ENCODE data around the gene INO80.
"Not testable (repeated sequence)": the region's sequence is repeated elsewhere in the genome, so short reads cannot be mapped to it uniquely, and the experiment has no call there.

INO80 gene, protein sequence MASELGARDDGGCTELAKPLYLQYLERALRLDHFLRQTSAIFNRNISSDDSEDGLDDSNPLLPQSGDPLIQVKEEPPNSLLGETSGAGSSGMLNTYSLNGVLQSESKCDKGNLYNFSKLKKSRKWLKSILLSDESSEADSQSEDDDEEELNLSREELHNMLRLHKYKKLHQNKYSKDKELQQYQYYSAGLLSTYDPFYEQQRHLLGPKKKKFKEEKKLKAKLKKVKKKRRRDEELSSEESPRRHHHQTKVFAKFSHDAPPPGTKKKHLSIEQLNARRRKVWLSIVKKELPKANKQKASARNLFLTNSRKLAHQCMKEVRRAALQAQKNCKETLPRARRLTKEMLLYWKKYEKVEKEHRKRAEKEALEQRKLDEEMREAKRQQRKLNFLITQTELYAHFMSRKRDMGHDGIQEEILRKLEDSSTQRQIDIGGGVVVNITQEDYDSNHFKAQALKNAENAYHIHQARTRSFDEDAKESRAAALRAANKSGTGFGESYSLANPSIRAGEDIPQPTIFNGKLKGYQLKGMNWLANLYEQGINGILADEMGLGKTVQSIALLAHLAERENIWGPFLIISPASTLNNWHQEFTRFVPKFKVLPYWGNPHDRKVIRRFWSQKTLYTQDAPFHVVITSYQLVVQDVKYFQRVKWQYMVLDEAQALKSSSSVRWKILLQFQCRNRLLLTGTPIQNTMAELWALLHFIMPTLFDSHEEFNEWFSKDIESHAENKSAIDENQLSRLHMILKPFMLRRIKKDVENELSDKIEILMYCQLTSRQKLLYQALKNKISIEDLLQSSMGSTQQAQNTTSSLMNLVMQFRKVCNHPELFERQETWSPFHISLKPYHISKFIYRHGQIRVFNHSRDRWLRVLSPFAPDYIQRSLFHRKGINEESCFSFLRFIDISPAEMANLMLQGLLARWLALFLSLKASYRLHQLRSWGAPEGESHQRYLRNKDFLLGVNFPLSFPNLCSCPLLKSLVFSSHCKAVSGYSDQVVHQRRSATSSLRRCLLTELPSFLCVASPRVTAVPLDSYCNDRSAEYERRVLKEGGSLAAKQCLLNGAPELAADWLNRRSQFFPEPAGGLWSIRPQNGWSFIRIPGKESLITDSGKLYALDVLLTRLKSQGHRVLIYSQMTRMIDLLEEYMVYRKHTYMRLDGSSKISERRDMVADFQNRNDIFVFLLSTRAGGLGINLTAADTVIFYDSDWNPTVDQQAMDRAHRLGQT (N-terminal part only)

DNA sequence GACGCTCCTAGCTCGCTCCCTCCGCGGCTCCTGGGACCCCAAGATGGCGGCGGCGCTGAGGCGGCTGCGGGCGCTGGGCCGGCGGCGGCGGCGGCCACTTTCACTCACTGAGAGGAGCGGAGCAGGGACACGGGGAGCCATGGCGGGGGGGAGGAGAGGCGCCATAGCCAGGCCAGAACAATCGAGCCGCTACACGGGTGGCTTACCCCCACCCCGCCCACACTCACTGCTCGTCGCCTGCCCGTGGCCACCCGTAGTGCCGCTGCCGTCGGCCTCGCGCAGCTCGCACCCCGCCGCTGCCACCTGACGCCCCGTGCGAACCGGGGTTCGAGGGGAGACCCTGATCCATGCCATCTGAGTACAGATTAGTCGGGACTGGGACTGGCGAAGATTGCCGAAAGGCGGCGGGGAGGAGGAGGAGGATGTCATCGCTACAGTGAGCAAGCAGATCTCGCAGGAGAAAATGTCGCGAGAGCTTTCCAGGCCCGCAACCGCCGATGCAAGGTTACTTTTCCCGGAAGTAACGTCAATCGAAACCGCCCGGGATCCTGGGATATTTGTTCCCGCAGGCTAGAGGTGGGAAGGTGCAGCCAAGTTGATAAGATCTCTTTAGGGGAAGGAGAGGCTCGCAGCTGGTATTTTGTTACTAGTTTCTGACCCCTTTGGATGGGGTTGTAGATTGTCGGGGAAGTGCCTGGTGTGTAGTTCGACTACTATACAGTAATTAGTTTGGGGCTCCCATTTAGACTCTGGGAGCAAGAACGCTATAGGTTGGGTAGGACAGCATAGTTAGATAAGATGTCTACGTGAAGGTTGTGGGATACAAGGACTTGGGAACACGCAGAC lies at the start of gene INO80:
Gene INO80 (minus strand): TSS at position 165 of the 846 bp plus-strand sequence. CDS start 19,970 bp downstream, outside the sequence.
- DNase-seq = peak; percentile 96 to 97

GRCh38 chr15:41161736-41162135 lies 45.7 kb upstream of the INO80 start:
- DNase-seq = no peak

- no peak for DNase-seq
Observed at GRCh38 chr15:41161336-41161735, 45.3 kb upstream of the INO80 start.

DNA sequence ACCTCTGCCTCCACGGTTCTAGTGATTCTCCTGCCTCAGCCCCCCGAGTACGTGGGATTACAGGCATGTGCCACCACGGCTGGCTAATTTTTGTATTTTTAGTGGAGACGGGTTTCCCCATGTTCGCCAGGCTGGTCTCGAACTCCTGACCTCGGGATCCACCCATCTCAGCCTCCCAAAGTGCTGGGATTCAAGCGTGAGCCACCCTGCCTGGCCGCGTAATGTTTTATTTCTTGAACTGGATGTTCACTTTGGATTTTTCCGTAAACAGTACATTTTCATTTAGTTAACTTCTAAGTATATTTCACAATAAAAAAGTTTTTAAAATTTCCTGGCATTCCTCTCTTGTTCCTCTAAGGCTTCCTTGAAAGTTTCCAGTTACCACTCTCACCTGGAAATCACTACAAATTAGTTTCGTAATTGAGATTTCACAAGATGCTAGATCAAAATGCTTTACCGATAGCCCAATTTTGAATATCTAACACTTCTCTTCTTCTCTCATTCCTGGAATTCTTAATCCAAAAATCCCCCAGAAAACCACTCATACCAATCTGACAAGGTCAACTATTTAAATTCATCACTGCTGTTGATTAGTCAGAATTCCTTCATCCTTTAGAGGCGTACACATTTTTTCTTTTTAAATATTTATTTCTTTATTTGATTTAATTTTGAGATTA lies 44.7 kb upstream of the INO80 start:
- no peak for DNase-seq

GRCh38 chr15:41154412-41154811 lies 38.3 kb upstream of the INO80 start:
- DNase-seq = no peak

DNA sequence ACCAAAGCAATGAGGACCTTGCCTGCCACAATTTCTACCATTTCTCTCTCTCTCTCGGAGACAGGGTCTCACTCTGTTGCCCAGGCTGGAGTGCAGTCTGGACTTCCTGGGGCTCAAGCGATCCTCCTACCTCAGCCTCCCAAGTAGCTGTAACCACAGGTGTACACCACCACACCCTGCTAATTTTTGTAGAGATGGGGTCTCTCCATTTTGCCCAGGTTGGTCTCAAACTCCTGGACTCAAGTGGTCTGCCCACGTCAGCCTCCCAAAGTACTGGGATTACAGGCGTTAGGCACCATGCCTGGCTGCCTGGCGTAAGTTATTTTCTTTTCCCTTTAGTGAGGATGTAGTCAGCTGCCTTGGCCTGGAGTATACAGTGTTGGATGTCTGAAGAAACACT lies 37.7 kb upstream of the INO80 start:
- DNase-seq = no peak

GRCh38 chr15:41151451-41152005 lies 35.4 kb upstream of the INO80 start:
- DNase-seq = no peak

DNA sequence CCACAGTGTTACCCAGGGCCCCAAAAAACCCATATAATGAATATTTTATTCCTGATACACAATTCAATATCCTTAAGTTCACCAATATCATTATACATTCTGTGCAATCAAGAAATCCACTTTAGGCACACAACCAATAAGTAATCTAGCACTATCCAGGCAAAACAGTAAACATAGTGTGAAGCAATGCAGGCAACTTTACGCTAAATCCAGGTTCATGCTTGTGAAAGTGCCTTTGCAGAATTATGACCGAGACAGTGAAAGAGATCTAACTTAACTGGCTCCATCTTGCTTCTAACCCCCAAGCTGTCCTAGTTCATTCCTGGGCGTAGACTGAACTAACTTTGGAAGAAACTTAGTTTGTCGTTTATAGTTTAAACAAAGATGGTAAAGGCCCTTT lies 34.2 kb upstream of the INO80 start:
- DNase-seq = no peak

GRCh38 chr15:41148065-41148464 lies 32.0 kb upstream of the INO80 start:
- DNase-seq = no peak

- DNase-seq = no peak
Observed at GRCh38 chr15:41139619-41140018, 23.5 kb upstream of the INO80 start.

GRCh38 chr15:41139112-41139511 lies 23.0 kb upstream of the INO80 start:
- DNase-seq = not testable (repeated sequence)

- not testable (repeated sequence) for DNase-seq
Observed at GRCh38 chr15:41135580-41135979, 19.5 kb upstream of the INO80 start.

GRCh38 chr15:41133454-41133853 lies 17.4 kb upstream of the INO80 start:
- DNase-seq = no peak

DNA sequence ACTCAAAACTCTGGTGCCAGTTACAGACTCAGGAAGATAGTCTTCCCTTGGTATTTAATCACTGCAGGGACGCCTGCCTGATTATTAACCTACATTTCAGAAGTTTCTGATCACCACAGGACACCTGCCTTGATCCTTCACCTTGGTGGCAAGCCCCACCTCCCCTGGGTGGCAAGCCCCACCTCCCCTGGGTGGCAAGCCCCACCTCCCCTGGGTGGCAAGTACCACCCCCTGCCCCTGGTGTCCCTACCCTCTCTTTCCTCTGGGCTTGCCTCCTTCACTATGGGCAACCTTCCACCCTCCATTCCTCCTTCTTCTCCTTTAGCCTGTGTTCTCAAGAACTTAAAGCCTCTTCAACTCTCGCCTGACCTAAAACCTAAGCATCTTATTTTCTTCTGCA lies 16.0 kb upstream of the INO80 start:
- DNase-seq = not testable (repeated sequence)

DNA sequence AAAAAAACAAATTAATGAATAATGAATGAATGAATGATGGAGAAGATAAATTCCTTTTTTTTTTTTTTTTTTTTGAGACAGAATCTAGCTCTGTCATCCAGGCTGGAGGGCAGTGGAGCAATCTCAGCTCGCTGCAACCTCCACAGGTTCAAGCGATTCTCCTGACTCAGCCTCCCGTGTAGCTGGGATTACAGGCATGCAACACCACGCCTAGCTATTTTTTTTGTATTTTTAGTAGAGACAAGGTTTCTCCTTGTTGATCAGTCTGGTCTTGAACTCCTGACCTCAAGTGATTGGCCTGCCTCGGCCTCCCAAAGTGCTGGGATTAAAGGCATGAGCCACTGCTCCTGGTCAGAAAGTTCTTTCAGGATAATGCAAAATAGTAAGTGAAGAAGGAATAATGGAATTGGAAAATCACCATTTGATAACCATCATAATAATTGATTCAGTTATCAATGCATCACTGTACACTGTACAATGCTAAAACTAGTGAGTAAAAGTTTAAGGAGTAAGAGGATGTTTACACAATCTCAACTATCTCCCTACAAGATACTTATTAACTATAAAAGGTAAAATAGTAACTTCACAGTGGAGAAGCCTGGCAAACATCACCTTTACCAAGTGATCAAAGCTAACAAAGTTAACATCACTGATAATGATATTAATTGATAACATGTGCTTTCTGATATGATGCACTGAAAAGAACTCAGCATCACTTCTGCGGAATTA lies 12.3 kb upstream of the INO80 start:
- DNase-seq = no peak

GRCh38 chr15:41125931-41126642 lies 10.0 kb upstream of the INO80 start:
- DNase-seq = no peak

DNA sequence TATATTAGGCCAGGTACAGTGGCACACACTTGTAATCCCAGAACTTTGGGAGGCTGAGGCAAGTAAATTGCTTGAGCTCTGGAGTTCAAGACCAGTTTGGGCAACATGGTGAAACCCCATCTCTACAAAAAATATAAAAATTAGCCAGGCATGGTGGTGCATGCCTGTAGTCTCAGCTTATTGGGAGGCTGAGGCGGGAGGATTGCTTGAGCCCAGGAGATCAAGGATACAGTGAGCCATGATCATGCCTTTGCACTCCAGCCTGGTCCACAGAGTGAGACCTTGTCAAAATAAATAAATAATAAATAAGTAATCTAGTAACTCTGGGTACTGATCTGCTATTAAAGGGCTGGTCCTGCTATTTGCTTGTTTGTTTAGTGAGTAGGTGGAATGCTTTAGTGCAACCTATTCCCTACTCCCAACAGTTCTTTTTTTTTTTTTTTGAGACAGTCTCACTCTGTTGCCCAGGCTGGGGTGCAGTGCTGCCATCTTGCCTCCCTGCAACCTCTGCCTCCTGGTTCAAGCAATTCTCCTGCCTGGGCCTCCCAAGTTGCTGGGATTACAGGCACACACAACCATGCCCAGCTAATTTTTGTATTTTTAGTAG lies 9.1 kb upstream of the INO80 start:
- DNase-seq = no peak

GRCh38 chr15:41124058-41124457 lies 8.0 kb upstream of the INO80 start:
- DNase-seq = no peak

- DNase-seq = no peak
Observed at GRCh38 chr15:41122849-41123248, 6.8 kb upstream of the INO80 start.

Data from CD4-positive, alpha-beta T cell treated with Interferon alpha-2 for 1 hour (primary cell).